GM13977 (cell line): ENCODE measurements around the gene CAPN2.

Source experiments
- DNase-seq: peaks from one replicate; pipeline ENCODE4 v3.0.0; 2012; ENCODE audit warnings: low spot score
- CTCF ChIP-seq: IDR thresholded peaks from 2 replicates; pipeline ENCODE4 v1.5.1; 2012; ENCODE audit warnings: mild to moderate bottlenecking, control low read depth; ENCODE audit not compliant: insufficient read depth; ENCODE audit errors: extremely low read depth, missing control alignments
- in situ Hi-C: fragments of 300-500 bp; cut with MboI; formaldehyde crosslinking; loops from one replicate; pipeline ENCODE4 v1.12.0; 2022; ENCODE audit warnings: low sequenced_read_pairs, low pct_unique_long_range_greater_than_20kb, mixed read lengths, inconsistent platforms; ENCODE audit not compliant: unreplicated experiment

The CAPN2 gene

DNA sequence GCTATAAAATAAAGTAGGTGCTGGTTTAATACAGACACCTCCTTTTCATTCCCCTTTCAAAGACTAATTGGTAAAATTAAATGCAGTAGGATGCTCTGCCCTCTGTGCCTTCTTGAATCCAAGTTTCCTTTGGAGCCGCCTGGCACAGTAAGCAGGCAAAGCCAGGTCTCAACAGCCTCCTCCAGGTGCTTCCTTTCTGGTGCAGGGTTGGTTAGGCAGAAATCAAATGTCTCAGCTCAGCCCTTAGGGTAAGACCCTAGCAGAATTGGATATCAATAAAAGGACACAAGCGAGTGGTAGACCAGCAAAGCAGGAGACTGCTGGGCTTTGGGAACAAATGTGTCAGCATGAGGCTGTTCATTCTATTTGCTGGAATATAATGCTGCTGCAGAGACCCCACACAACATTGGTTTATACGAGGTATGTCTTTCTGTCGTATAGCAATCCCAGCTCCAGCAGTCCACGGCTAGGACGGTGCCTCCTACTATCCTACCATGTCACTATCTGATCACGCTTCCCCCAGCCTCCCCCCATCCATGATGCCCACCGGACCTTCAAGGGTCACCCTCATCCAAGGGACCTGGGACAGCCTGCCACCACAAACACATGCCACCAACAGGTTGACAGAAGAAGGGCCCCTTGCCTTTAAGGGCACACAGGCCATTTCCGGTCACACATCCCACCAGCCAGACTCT is 58.4 kb downstream of the CAPN2 start:
- in situ Hi-C loops, result no loop called here
- no peak for TF ChIP-seq CTCF
- no peak for DNase-seq

DNA sequence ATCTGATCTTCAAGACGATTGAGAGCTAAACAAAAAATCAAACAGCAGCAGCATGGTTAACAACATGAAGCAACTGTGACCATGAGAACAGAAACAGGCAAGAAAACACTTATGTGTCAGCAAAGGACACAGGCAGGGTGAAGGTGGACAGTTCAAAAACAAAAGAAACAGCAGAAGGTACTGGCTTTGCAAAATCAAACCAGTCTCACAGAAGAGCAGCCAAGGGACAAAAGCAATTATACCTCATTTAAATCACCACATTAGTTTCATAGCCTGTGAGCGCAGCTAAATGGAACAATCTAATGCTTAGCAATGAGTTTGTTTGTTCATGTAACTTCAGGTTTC is 59.1 kb downstream of the CAPN2 start:
- in situ Hi-C loops, result no loop called here
- no peak for DNase-seq

GRCh38 chr1:223771814-223772770 is 59.8 kb downstream of the CAPN2 start:
- in situ Hi-C loops, result no loop called here
- no peak for TF ChIP-seq CTCF
- no peak for DNase-seq

More for the DNA sequence above, 59.1 kb downstream of the CAPN2 start:
- TF ChIP-seq CTCF, result no peak

GRCh38 chr1:223772771-223773160 is 60.4 kb downstream of the CAPN2 start:
- in situ Hi-C loops, result no loop called here
- DNase-seq, result no peak
- TF ChIP-seq CTCF, result no peak

- no peak for TF ChIP-seq CTCF
- DNase-seq, result no peak
- in situ Hi-C loops, result no loop called here
These were observed 61.9 kb downstream of the CAPN2 start for GRCh38 chr1:223774134-223774814.

DNA sequence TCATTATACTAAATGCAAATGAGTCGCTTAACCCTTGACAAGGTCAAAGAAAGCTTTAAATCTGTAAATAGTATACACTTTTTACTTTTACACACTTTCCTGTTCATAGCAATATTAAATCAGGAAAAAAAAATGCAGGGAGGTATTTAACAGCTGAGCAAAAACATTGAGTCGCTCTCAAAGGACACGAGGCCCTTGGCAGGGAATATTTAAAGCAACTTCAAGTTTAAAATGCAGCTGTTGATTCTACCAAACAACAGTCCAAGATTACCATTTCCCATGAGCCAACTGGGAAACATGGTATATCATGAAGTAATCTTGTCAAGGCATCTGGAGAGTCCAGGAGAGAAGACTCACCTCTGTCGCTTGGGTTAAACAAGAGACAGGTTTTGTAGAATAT is 62.7 kb downstream of the CAPN2 start:
- TF ChIP-seq CTCF, result no peak
- no peak for DNase-seq
- in situ Hi-C loops, result no loop called here
